CD4-positive, alpha-beta T cell treated with Interleukin-2 at 100 ng/mL for 4 hours (primary cell): ENCODE data around the gene AAMP.

ENCODE experiments used
- DNase-seq: peaks from one replicate; pipeline ENCODE4 v3.0.0-alpha.2; 2020; ENCODE audit warnings: low spot score

The AAMP gene

GRCh38 chr2:218223046-218223445 is 46.9 kb downstream of the AAMP start:
- peak; percentile 65 for DNase-seq

- no peak for DNase-seq
Measured at GRCh38 chr2:218221000-218221399, 48.9 kb downstream of the AAMP start.

DNA sequence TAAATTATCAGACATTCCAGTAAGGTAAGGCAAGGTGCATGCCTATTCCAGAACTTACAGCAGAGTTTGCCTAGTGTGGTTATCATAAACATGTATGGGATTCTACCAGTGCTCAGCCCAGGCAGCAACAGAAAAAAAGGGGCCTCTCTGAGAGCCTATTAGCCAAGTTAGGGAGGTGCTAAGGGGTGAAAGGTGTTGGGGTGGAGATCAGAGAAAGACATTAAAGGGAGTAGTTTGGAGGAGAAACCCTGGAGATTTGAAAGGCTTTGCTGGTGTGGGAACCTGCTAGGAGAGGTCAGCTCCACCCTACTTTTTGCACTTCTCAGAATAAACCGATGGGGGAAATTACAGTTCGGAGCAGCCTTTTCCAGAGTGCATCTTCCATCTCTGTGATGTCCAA is 50.0 kb downstream of the AAMP start:
- DNase-seq = no peak

DNA sequence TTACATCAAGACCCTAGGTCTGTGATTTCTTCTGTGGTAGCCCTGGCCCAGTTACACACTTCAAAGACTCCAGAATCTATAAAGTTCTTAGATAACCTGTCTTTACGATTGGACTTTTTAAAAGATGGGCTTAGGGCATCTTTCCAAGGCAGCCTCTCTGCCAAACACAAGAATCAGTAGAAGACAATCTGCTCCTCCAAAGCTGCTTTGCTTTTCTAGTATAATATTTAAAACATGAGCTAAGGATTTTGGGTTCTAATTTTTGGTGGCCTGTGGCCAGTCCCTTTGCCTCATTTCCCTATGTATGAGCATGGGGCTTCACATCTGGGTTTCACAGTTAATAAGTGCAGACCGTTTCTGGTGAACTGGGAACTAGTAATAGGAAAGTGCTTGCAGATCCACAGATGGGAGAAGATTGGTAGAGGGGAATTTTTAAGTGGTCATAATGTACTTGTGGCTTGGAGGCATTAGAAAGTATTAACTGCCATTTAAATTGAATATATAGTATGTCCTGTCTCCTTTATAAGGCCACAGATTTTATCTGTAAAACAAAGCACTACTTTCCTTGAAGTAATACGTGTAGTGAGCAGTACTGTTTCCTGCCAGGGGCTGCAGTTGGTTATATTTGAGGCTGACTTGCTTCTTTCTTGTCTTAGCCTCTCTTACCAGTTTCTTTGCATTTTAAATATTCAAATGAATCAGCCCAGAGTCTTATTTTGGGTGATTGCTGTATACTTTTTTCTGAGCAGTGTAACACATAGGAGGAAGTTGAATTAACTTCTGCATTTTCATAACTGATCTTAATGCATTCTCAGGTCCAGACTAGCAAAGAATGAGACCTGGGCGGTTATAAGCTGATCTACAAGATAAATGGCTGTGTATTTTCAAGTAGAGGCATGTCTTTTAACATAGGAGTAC is 51.4 kb downstream of the AAMP start:
- peak; percentile 67 for DNase-seq

GRCh38 chr2:218217360-218218267 is 52.3 kb downstream of the AAMP start:
- DNase-seq = peak; percentile 55

GRCh38 chr2:218216674-218217359 is 53.1 kb downstream of the AAMP start, which contains the start of gene ARPC2:
TSS of gene ARPC2 (plus strand) at chr2:218217189. CDS start at chr2:218217471, 282 bp downstream.
- DNase-seq = peak; percentile 93

DNA sequence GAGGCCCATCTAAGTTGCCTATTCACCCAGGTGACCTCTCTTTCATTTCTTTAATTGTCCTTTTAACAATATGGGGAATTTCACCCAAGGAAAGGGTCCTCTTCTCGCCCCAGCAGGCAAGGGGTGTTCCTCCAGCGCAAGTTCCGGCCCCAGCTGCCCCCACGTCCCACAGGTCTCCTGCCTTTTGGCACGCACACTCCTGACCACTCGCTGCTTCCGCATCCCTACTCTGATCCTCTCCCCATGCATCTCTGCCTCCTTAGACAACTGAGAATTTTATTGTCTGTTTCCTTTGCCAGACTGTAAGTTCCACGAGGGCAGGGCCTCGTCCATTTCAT is 53.6 kb downstream of the AAMP start:
- no peak for DNase-seq
